GM12878 (cell line): ENCODE measurements around the gene HTR4. TPM values are rescaled to one million over a fixed set of nuclear protein-coding genes. Genes with fewer than 3 reads are reported as not detected.

Experiments used
- ATAC-seq: fragments of 200-7000 bp; cut with Tn5 transposase; 3 replicates; pipeline ENCODE4 v1.9.1; 2020; ENCODE audit warnings: mild to moderate bottlenecking, moderate library complexity
- BruUV-seq: library from RNA; stranded (reverse); fragments of 400-500 nt; replicated peaks from 2 replicates; lab custom pipeline; 2021; lab: Mats Ljungman, UMichigan
- CTCF ChIA-PET: fragments of 300-600 bp; sonication (Branson Sonifier 250); formaldehyde crosslinking; extraction: SDS; loops from one replicate; lab custom pipeline; 2021; ENCODE audit warnings: inconsistent platforms; lab: Yijun Ruan, JAX
- POLR2A ChIA-PET: fragments of 350-600 bp; formaldehyde crosslinking; extraction: SDS; loops from one replicate; lab custom pipeline; 2021; ENCODE audit warnings: inconsistent platforms; lab: Charles Lee
- RAD21 ChIA-PET: fragments of 300-600 bp; sonication (Branson Sonifier 250); formaldehyde crosslinking; loops from one replicate; lab custom pipeline; 2023; ENCODE audit warnings: antibody characterized with exemption; ENCODE audit not compliant: unreplicated experiment; lab: Charles Lee
- SMC1A ChIA-PET: fragments of 300-600 bp; sonication (Branson Sonifier 250); formaldehyde crosslinking; loops from one replicate; lab custom pipeline; 2023; ENCODE audit not compliant: unreplicated experiment, uncharacterized antibody; lab: Charles Lee
- DNase-seq: peaks from one replicate; pipeline ENCODE4 v3.0.0-alpha.2; 2011; ENCODE audit warnings: low read depth, low spot score
- FAIRE-seq: peaks from 3 replicates; lab custom pipeline; 2011; peaks lifted over from hg19 to GRCh38; lab: Jason Lieb, UNC
- H2AFZ ChIP-seq: 2 replicates; pipeline ENCODE4 v1.6.0; 2011; ENCODE audit warnings: low read depth, low read length, control low read depth; ENCODE audit not compliant: control insufficient read depth
- H3K27ac ChIP-seq: 2 replicates; pipeline ENCODE4 v1.5.1; 2011; ENCODE audit warnings: control low read depth; ENCODE audit not compliant: control insufficient read depth, insufficient read depth
- H3K27me3 ChIP-seq, 2 experiments: replicated peaks in 1 of 2; 2 replicates each; pipeline versions ENCODE4 v1.6.0 to v1.6.1; 2011; ENCODE audit warnings: low read length in 1 of 2; ENCODE audit not compliant: control insufficient read depth in 2 of 2, insufficient read depth in 2 of 2
- H3K36me3 ChIP-seq, 2 experiments: 2 replicates each; pipeline ENCODE4 v1.5.1; 2011; ENCODE audit warnings: low read length in 1 of 2; ENCODE audit not compliant: control insufficient read depth in 2 of 2, insufficient read depth in 2 of 2
- H3K4me1 ChIP-seq: 2 replicates; pipeline ENCODE4 v1.6.1; 2011; ENCODE audit warnings: mild to moderate bottlenecking, low read length, moderate library complexity, mixed read lengths; ENCODE audit not compliant: control insufficient read depth, insufficient read depth
- H3K4me2 ChIP-seq: 2 replicates; pipeline ENCODE4 v1.6.0; 2011; ENCODE audit warnings: control low read depth; ENCODE audit not compliant: control insufficient read depth, insufficient read depth
- H3K4me3 ChIP-seq: fragments of 200-600 bp; sonication (generic); 2 replicates; pipeline ENCODE4 v1.5.1; 2016
- H3K79me2 ChIP-seq: 2 replicates; pipeline ENCODE4 v1.6.0; 2011; ENCODE audit warnings: low read length; ENCODE audit not compliant: control insufficient read depth, insufficient read depth
- H3K9ac ChIP-seq: 2 replicates; pipeline ENCODE4 v1.8.0; 2011; ENCODE audit warnings: low read length, control low read depth, mixed read lengths; ENCODE audit not compliant: control insufficient read depth, insufficient read depth
- H3K9me3 ChIP-seq: replicated peaks from 3 replicates; pipeline ENCODE4 v1.5.1; 2011; ENCODE audit warnings: mild to moderate bottlenecking, low read length; ENCODE audit not compliant: control insufficient read depth, insufficient read depth
- H4K20me1 ChIP-seq: 2 replicates; pipeline ENCODE4 v1.6.0; 2011; ENCODE audit not compliant: control insufficient read depth, insufficient read depth
- ASH2L ChIP-seq: fragments of 300-600, 200-600 bp; sonication (generic); IDR thresholded peaks from 2 replicates; pipeline ENCODE4 v1.6.1; 2017; ENCODE audit warnings: low read depth, mild to moderate bottlenecking, borderline replicate concordance
- EGR1 ChIP-seq, 2 experiments: IDR thresholded peaks; 1 replicate in 1 of 2; 2 replicates in 1 of 2; pipeline ENCODE4 v1.6.1; 2011 to 2012; ENCODE audit warnings: low read depth in 2 of 2, low read length in 2 of 2, borderline replicate concordance in 1 of 2, mild to moderate bottlenecking in 1 of 2, moderate library complexity in 1 of 2
- LARP7 ChIP-seq: fragments of 450-650 bp; IDR thresholded peaks from 2 replicates; pipeline ENCODE4 v1.6.1; 2017; ENCODE audit warnings: mild to moderate bottlenecking
- PAX8 ChIP-seq: fragments of 450-650 bp; IDR thresholded peaks from 2 replicates; pipeline ENCODE4 v1.6.1; 2017; ENCODE audit warnings: mild to moderate bottlenecking, moderate library complexity
- RUNX3 ChIP-seq: IDR thresholded peaks from 2 replicates; pipeline ENCODE4 v1.6.1; 2012; ENCODE audit warnings: low read length, inconsistent platforms
- SMAD5 ChIP-seq: IDR thresholded peaks from 2 replicates; pipeline ENCODE4 v1.6.1; 2016; ENCODE audit warnings: antibody characterized with exemption, low read depth
- ZNF274 ChIP-seq: IDR thresholded peaks from one replicate; pipeline ENCODE4 v1.8.0; 2011; ENCODE audit not compliant: insufficient read length, insufficient read depth
- WGBS: methylation state at CpG from one replicate; pipeline ENCODE4 v1.1.6; 2016; ENCODE audit warnings: low lambda C conversion rate; ENCODE audit not compliant: insufficient replicate concordance, insufficient coverage; ENCODE audit errors: missing lambda C conversion rate; 5-methylcytosine and 5-hydroxymethylcytosine counted together
- in situ Hi-C: fragments of 300-500 bp; cut with MboI; formaldehyde crosslinking; loops from 9 replicates; pipeline ENCODE4 v1.14.3; 2018; ENCODE audit warnings: mixed read lengths
- intact Hi-C: fragments of 100-400 bp; cut with micrococcal nuclease; formaldehyde crosslinking; loops from one replicate; pipeline ENCODE4 v1.14.2; 2022; ENCODE audit not compliant: unreplicated experiment
- polyA plus RNA-seq, 11 experiments: library from polyadenylated mRNA; depleted of rRNA in 4 of 11; unstranded in 6 of 11; stranded (reverse) in 5 of 11; fragments of >200 nt; fragmentation: Nextera tagmentation in 4 of 11; fragmentation: Illumina TruSeq in 1 of 11; extraction: Ambion mirVana in 4 of 11; extraction: Trizol in 1 of 11; gene quantifications; 1 replicate in 1 of 11; 2 replicates in 10 of 11; pipeline versions ENCODE4 v1.2.1 to v1.2.3, GENCODE V29; 2011 to 2016; ENCODE audit warnings: inconsistent platforms in 2 of 11, missing spikeins in 2 of 11, low read depth in 1 of 11
- total RNA-seq, 4 experiments: library from RNA; depleted of rRNA in 3 of 4; stranded (reverse); fragments of >200 nt in 3 of 4; fragmentation: Illumina TruSeq in 1 of 4; extraction: Trizol in 1 of 4; gene quantifications; 2 replicates each; pipeline versions ENCODE4 v1.2.1 to v1.2.3, GENCODE V29; 2013 to 2021

The HTR4 gene
- total and polyA plus RNA-seq, 10 of the 15 experiments (the other 5 are each of a cell fraction or from before 2014, with no cell fraction given), result not detected

- CTCF ChIA-PET, result interaction anchor here (0.9 to 3.2 kb wide), 10 partner anchors 13 to 302 kb away, joined by 3 to 11 read pairs (median 4); no protein-coding TSS in a partner anchor
- in situ Hi-C loops, result loop anchor here (25.0 kb wide), 1 partner anchor 295 kb away; no protein-coding TSS in a partner anchor
Observed at GRCh38 chr5:148482196-148482595, 172.1 kb downstream of the HTR4 start.

GRCh38 chr5:148477429-148477828 is 176.9 kb downstream of the HTR4 start:
- Histone ChIP-seq H3K9ac (no peak overlapping the region), H3K79me2 (no peaks in the 10 kb centered on the region), H3K27ac (no peak overlapping the region), H3K27me3 (no peaks in the 10 kb centered on the region; a peak in 1 of 4 replicates), H3K4me2 (no peak overlapping the region), H2AFZ (no peak overlapping the region), H3K4me3 (no peak overlapping the region), H3K4me1 (no peaks in the 10 kb centered on the region), H4K20me1 (no peaks in the 10 kb centered on the region), H3K36me3 (no peaks in the 10 kb centered on the region), H3K9me3 (no peaks in the 10 kb centered on the region)
- SMC1A ChIA-PET, result no interaction called here
- no peak for TF ChIP-seq RUNX3
- TF ChIP-seq LARP7, result no peak
- TF ChIP-seq EGR1 (IDR thresholded peaks at IDR 0.05; ENCODE audit: borderline replicate concordance in 1 of 2, low read depth in 2 of 2, low read length in 2 of 2), result no peak
- TF ChIP-seq SMAD5, result no peak
- TF ChIP-seq ASH2L, result no peak
- BruUV-seq, result no TSS peak
- CTCF ChIA-PET, result no interaction called here
- in situ Hi-C loops, result loop anchor here (25.0 kb wide), 1 partner anchor 290 kb away; no protein-coding TSS in a partner anchor
- POLR2A ChIA-PET, result no interaction called here
- 10% methylated on average over 3 of the region's 3 CpGs for WGBS
- FAIRE-seq (no peak), DNase-seq (no peak), ATAC-seq (no peak)
- intact Hi-C loops, result no loop called here
- RAD21 ChIA-PET, result no interaction called here

More at GRCh38 chr5:148482196-148482595, 172.1 kb downstream of the HTR4 start:
- Histone ChIP-seq H3K9ac (no peak overlapping the region), H3K4me2 (no peak overlapping the region), H3K27ac (no peak overlapping the region), H3K4me1 (no peaks in the 10 kb centered on the region), H3K79me2 (no peaks in the 10 kb centered on the region), H4K20me1 (no peaks in the 10 kb centered on the region), H3K9me3 (no peaks in the 10 kb centered on the region), H3K4me3 (no peak overlapping the region), H3K36me3 (no peaks in the 10 kb centered on the region), H2AFZ (no peak overlapping the region), H3K27me3 (no peaks in the 10 kb centered on the region; a peak in 1 of 4 replicates)
- RAD21 ChIA-PET, result interaction anchor here (1.3 to 1.4 kb wide), 2 partner anchors 248 to 302 kb away, joined by 4 read pairs; no protein-coding TSS in a partner anchor
- FAIRE-seq, result no peak
- POLR2A ChIA-PET, result interaction anchor here (0.6 kb wide), 1 partner anchor 83 kb away, joined by 3 read pairs; no protein-coding TSS in a partner anchor
- peak; percentile 20; the same call in 1 of the 3 replicates for ATAC-seq
- WGBS, result 14% methylated on average over 7 of the region's 7 CpGs
- SMC1A ChIA-PET, result interaction anchor here (1.1 kb wide), 1 partner anchor 295 kb away, joined by 3 read pairs; no protein-coding TSS in a partner anchor
- BruUV-seq, result no TSS peak
- TF ChIP-seq PAX8, result no peak
- no peak for TF ChIP-seq ZNF274
- DNase-seq, result no peak
- intact Hi-C loops, result loop anchor here (2.0 to 10.0 kb wide), 3 partner anchors 187 to 535 kb away; no protein-coding TSS in a partner anchor
